Brain microvascular endothelial cell (primary cell): ENCODE data around the gene ZSCAN5A.
"Not testable (repeated sequence)": the region's sequence is repeated elsewhere in the genome, so short reads cannot be mapped to it uniquely, and the experiment has no call there.

Experiments
- DNase-seq: peaks from one replicate; pipeline ENCODE4 v3.0.0-alpha.2; 2020
- H3K27ac ChIP-seq: fragments of 250-450 bp; sonication (Bioruptor Pico); 2 replicates; pipeline ENCODE4 v1.5.1; 2020; ENCODE audit warnings: mild to moderate bottlenecking, moderate library complexity
- H3K27me3 ChIP-seq: fragments of 250-450 bp; sonication (Bioruptor Pico); replicated peaks from 2 replicates; pipeline ENCODE4 v1.5.1; 2020; ENCODE audit warnings: mild to moderate bottlenecking
- H3K36me3 ChIP-seq: fragments of 250-450 bp; sonication (Bioruptor Pico); replicated peaks from 2 replicates; pipeline ENCODE4 v1.5.1; 2020; ENCODE audit warnings: mild to moderate bottlenecking
- H3K4me3 ChIP-seq: 2 replicates; pipeline ENCODE4 v1.5.1; 2011; ENCODE audit warnings: low read depth, mild to moderate bottlenecking, control low read depth, low read length, moderate library complexity
- CTCF ChIP-seq: IDR thresholded peaks from 2 replicates; pipeline ENCODE4 v1.5.1; 2011; ENCODE audit warnings: low read depth, mild to moderate bottlenecking, moderate library complexity, low read length, control low read depth, inconsistent platforms; ENCODE audit errors: missing control alignments
- in situ Hi-C: cut with HindIII; loops from 2 replicates; pipeline ENCODE4 v1.10.0; 2017; ENCODE audit warnings: low sequenced_read_pairs, low pct_ligation_motif_present

ZSCAN5A gene

GRCh38 chr19:56221851-56222250, 92.8 kb downstream of the ZSCAN5A start:
- no peak for DNase-seq
- Histone ChIP-seq H3K27me3 (no peaks in the 10 kb centered on the region), H3K36me3 (no peaks in the 10 kb centered on the region), H3K27ac (no peak overlapping the region), H3K4me3 (no peak overlapping the region)
- TF ChIP-seq CTCF = no peak
- in situ Hi-C loops = no loop called here

DNA sequence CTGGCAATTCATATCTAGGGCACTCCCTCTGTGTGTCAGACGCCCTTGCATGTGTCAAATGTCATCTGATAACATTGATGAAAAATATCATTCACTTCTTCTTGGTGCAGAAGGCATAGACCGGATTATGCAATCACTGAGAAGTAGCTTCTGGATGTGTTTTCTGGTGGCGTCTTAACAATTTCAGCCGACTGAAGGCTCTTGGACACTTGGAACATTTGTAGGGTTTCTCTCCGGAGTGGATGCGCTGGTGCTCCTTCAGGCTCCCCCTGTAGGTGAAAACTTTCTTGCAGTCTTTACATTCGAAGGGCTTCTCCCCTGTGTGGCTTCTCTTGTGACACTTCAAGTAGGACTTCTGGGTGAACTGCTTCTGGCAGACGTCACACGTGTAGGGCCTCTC, 93.2 kb downstream of the ZSCAN5A start:
- H3K36me3 ChIP-seq, H3K27ac ChIP-seq, H3K27me3 ChIP-seq, H3K4me3 ChIP-seq, in situ Hi-C loops: not testable (repeated sequence)
- TF ChIP-seq CTCF = peak; percentile 32
- peak; percentile 22 for DNase-seq

- H3K36me3 ChIP-seq = no peaks in the 10 kb centered on the region
- in situ Hi-C loops = no loop called here
- H3K4me3 ChIP-seq = no peak overlapping the region
- H3K27ac ChIP-seq = no peak overlapping the region
- H3K27me3 ChIP-seq = no peaks in the 10 kb centered on the region
- TF ChIP-seq CTCF = no peak
- no peak for DNase-seq
Observed at GRCh38 chr19:56218961-56219360, 95.7 kb downstream of the ZSCAN5A start.

DNA sequence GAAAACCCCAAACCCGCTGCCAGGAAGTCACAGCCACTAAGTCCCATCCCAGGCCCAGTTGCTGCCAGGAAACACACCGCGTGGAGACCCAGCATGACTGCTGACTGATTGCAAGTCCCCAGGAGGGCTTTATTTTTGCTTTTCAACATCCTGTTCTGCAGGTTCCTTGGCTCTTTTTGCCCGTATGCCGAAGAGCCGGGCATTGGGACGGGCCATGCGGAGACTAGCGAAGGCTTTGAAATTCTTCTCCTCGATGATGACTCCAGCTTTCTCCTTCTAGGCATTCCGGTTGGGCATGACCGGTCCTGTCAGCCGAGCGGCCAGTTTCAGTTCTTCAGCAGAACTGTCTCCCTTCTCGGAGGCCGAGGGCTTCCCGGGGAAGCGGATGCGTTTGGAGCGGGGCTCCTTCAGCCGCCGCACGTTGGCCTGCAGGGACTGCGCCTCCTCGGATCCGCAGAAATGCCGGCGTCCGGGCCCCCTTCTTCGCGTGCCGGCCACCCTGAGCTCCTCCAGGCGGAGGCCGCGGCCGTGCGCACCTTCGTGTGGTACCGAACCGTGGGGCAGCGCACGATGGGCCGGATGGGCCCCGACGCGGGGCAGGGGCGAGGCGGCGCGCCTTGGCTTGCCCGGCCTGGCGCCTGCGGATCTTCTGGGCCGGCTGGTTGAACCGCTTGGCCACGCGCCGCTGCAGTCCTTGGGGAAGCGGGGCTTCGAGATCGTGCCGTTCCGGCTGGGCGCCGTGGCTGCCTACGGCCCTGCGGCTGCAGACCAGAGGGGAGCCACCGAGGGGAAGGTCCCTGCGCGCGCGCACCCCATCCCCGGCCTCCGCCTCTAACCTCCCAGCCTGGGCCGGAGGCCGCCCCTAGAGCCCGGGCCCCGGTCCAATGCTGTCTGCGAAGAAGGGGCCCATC, 97.3 kb downstream of the ZSCAN5A start:
- no peak for TF ChIP-seq CTCF
- no peaks in the 10 kb centered on the region for H3K27me3 ChIP-seq
- peak overlapping the region; percentile 37 for H3K4me3 ChIP-seq
- H3K36me3 ChIP-seq = no peaks in the 10 kb centered on the region
- no peak overlapping the region for H3K27ac ChIP-seq
- DNase-seq = peak; percentile 26
- in situ Hi-C loops = no loop called here

- H3K27me3 ChIP-seq = no peaks in the 10 kb centered on the region
- TF ChIP-seq CTCF = no peak
- no peak for DNase-seq
- in situ Hi-C loops = no loop called here
- H3K36me3 ChIP-seq = no peaks in the 10 kb centered on the region
- no peak overlapping the region for H3K4me3 ChIP-seq
- H3K27ac ChIP-seq = no peak overlapping the region
Observed at GRCh38 chr19:56211718-56212117, 102.9 kb downstream of the ZSCAN5A start.

DNA sequence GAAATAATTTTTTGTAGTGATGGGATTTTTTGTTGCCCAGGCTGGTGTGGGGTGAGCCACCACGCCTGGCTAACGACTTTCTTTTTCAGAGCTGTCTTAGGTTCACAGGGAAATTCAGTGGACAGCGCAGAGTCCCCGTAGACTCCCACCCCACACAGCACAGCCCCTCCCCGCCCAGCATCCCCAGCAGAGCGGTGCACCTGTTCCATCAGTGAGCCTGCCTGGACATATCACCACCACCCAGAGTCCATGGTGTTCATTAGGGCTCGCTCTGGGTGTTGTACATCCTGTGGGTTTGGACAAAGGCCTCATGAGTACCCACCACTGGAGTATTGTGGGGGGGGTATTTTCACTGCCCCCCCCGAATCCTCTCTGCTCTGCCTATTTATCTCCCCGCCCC, 104.6 kb downstream of the ZSCAN5A start:
- H3K27ac ChIP-seq, DNase-seq, H3K27me3 ChIP-seq, H3K4me3 ChIP-seq, H3K36me3 ChIP-seq, in situ Hi-C loops: not testable (repeated sequence)
